DOHH2 (cell line): ENCODE results near the gene ITPR2.

Source experiments
- H3F3A ChIP-seq: fragments of 200-600 bp; sonication (generic), shearing (Covaris generic); 2 replicates; pipeline ENCODE4 v1.6.0; 2016; ENCODE audit warnings: antibody characterized with exemption, mild to moderate bottlenecking; ENCODE audit not compliant: control insufficient read depth, insufficient read depth
- H3K27ac ChIP-seq: fragments of 200-600 bp; sonication (generic); 2 replicates; pipeline ENCODE4 v1.5.1; 2014; ENCODE audit warnings: low read depth, mild to moderate bottlenecking, low read length, moderate library complexity
- H3K27me3 ChIP-seq: fragments of 200-600 bp; sonication (generic); 2 replicates; pipeline ENCODE4 v1.6.1; 2014; ENCODE audit warnings: mild to moderate bottlenecking, low read length, mixed read lengths; ENCODE audit not compliant: control insufficient read depth
- H3K36me3 ChIP-seq: fragments of 200-600 bp; sonication (generic); 2 replicates; pipeline ENCODE4 v1.6.1; 2014; ENCODE audit warnings: mild to moderate bottlenecking, low read length, moderate library complexity, mixed read lengths; ENCODE audit not compliant: control insufficient read depth
- H3K4me1 ChIP-seq: fragments of 200-600 bp; sonication (generic); 2 replicates; pipeline ENCODE4 v1.6.1; 2014; ENCODE audit warnings: mild to moderate bottlenecking, low read length, mixed read lengths; ENCODE audit not compliant: control insufficient read depth
- H3K4me2 ChIP-seq: fragments of 200-600 bp; sonication (generic); 2 replicates; pipeline ENCODE4 v1.6.0; 2014; ENCODE audit warnings: mild to moderate bottlenecking, low read length, moderate library complexity
- H3K4me3 ChIP-seq: fragments of 200-600 bp; sonication (generic); 2 replicates; pipeline ENCODE4 v1.5.1; 2014; ENCODE audit warnings: mild to moderate bottlenecking, low read length, mixed read lengths
- H3K79me2 ChIP-seq: fragments of 200-600 bp; sonication (generic); 2 replicates; pipeline ENCODE4 v1.6.1; 2014; ENCODE audit warnings: mild to moderate bottlenecking, low read length, mixed read lengths; ENCODE audit not compliant: control insufficient read depth
- H3K9me2 ChIP-seq: fragments of 200-600 bp; sonication (generic); replicated peaks from 2 replicates; pipeline ENCODE4 v1.6.1; 2014; ENCODE audit warnings: mild to moderate bottlenecking, low read length, mixed read lengths; ENCODE audit not compliant: control insufficient read depth
- H3K9me3 ChIP-seq: fragments of 200-600 bp; sonication (generic); 2 replicates; pipeline ENCODE4 v1.6.1; 2014; ENCODE audit warnings: antibody characterized with exemption, low read length, mixed read lengths; ENCODE audit not compliant: control insufficient read depth, insufficient read depth
- H4K20me1 ChIP-seq: fragments of 200-600 bp; sonication (generic); 2 replicates; pipeline ENCODE4 v1.6.0; 2014; ENCODE audit warnings: low read depth, mild to moderate bottlenecking, antibody characterized with exemption, low read length, moderate library complexity; ENCODE audit not compliant: control insufficient read depth, insufficient read depth
- EZH2phosphoT487 ChIP-seq: fragments of 200-600 bp; sonication (generic); IDR thresholded peaks from 2 replicates; pipeline ENCODE4 v1.6.1; 2017; ENCODE audit warnings: borderline replicate concordance, mild to moderate bottlenecking, antibody characterized with exemption, low read length, moderate library complexity, mixed read lengths
- TF ChIP-seq, protein P1 (sequence below): fragments of 200-600 bp; sonication (generic); IDR thresholded peaks from one replicate; pipeline ENCODE4 v1.5.1; 2014; ENCODE audit warnings: antibody characterized with exemption, mild to moderate bottlenecking, low read depth, low read length; ENCODE audit not compliant: poor library complexity, severe bottlenecking

The ITPR2 gene

DNA sequence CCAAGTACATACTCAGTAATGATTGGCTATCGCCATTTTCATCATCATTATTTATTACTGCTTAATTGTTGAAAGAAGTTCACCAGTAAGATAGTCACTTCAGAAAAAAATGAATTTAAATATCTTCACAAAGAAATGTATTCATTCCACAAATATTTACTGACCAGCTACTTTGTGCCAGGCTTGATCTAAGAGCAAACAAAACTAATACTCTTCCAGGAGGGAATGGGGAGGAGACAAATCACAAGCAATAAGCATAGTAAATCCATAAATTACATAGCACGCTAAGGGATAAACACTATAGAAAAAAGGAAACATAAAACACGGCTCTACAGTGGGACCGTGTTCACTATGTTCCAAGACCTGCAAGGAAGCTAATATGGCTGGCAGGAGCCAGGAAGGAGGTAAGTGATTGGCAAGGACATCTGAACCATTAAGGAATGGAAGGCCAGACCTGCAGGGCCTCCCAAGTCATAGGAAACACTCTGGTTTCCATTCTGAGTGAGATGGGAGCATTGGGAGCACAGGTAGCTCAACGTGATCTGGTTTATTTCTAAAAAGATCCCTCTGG is 27.5 kb downstream of the ITPR2 start:
- no peak overlapping the region for H3K4me2 ChIP-seq
- no peak overlapping the region for H3K4me3 ChIP-seq
- no peak for TF ChIP-seq EZH2phosphoT487
- TF ChIP-seq, protein P1, sequence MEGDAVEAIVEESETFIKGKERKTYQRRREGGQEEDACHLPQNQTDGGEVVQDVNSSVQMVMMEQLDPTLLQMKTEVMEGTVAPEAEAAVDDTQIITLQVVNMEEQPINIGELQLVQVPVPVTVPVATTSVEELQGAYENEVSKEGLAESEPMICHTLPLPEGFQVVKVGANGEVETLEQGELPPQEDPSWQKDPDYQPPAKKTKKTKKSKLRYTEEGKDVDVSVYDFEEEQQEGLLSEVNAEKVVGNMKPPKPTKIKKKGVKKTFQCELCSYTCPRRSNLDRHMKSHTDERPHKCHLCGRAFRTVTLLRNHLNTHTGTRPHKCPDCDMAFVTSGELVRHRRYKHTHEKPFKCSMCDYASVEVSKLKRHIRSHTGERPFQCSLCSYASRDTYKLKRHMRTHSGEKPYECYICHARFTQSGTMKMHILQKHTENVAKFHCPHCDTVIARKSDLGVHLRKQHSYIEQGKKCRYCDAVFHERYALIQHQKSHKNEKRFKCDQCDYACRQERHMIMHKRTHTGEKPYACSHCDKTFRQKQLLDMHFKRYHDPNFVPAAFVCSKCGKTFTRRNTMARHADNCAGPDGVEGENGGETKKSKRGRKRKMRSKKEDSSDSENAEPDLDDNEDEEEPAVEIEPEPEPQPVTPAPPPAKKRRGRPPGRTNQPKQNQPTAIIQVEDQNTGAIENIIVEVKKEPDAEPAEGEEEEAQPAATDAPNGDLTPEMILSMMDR: no peak
- H3K9me3 ChIP-seq: no peaks in the 10 kb centered on the region
- peaks cover 32% of the 10 kb centered on the region for H3K79me2 ChIP-seq
- no peaks in the 10 kb centered on the region for H4K20me1 ChIP-seq
- H3K36me3 ChIP-seq: peaks cover 7% of the 10 kb centered on the region; the same call in 1 of the 2 replicates
- H3K4me1 ChIP-seq: no peaks in the 10 kb centered on the region
- no peaks in the 10 kb centered on the region for H3K27me3 ChIP-seq
- H3F3A ChIP-seq: no peaks in the 10 kb centered on the region
- no peaks in the 10 kb centered on the region for H3K9me2 ChIP-seq
- no peak overlapping the region for H3K27ac ChIP-seq

DNA sequence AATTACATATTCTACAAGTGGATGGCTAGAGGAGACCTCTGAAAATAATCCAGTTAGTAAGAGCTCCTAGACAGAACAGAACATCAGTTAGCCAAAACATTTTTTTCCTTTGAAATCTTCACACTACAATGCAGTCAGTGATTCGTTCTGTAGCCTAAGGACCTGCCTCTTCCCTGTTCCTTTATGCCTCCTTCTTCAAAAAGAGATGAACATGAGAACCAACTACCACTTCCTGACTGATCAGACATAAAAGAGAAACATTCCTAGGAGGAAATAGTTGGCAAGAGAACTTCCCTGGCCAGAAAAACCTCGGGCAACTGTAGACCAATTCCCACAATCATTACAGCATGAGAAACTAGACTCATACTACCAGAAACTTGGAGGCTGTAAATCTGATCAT is 29.4 kb downstream of the ITPR2 start:
- Histone ChIP-seq H3K9me3 (no peaks in the 10 kb centered on the region), H4K20me1 (no peaks in the 10 kb centered on the region), H3K4me1 (peaks cover 13% of the 10 kb centered on the region), H3K36me3 (peaks cover 7% of the 10 kb centered on the region; the same call in 1 of the 2 replicates), H3K9me2 (no peaks in the 10 kb centered on the region), H3K4me3 (no peak overlapping the region), H3K27ac (no peak overlapping the region), H3K79me2 (peaks cover 31% of the 10 kb centered on the region), H3K4me2 (no peak overlapping the region), H3F3A (no peaks in the 10 kb centered on the region), H3K27me3 (no peaks in the 10 kb centered on the region)
- TF ChIP-seq, protein P1: no peak
- TF ChIP-seq EZH2phosphoT487: no peak

DNA sequence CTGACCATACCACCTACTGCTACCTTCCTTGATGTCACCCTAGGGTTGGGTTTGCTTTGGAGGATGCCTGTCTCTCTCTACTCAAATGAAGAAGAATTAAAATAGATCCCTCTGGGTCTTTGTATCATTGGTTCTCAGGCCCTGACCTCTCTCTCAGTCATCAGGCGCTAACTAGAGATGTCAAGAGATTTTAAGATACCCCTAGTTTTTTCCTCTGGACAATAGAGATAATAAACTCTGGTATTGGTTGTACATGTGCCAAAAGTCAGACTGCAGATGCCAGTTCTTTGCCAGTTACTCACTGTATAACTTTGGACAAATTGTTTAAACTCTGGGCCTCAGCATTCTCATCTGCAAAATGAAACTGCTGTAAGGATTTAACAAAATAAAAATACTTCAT is 31.5 kb downstream of the ITPR2 start:
- Histone ChIP-seq H3K27me3 (no peaks in the 10 kb centered on the region), H3F3A (peaks cover 4% of the 10 kb centered on the region; the same call in 1 of the 2 replicates), H3K4me2 (no peak overlapping the region), H4K20me1 (no peaks in the 10 kb centered on the region), H3K27ac (no peak overlapping the region), H3K79me2 (peaks cover 30% of the 10 kb centered on the region), H3K4me1 (peaks cover 21% of the 10 kb centered on the region), H3K4me3 (no peak overlapping the region), H3K36me3 (peaks cover 7% of the 10 kb centered on the region; the same call in 1 of the 2 replicates), H3K9me2 (no peaks in the 10 kb centered on the region), H3K9me3 (no peaks in the 10 kb centered on the region)
- TF ChIP-seq, protein P1: no peak
- TF ChIP-seq EZH2phosphoT487: no peak
